ENCODE measurements around the gene ZNF83.
"Not testable (repeated sequence)": the region's sequence is repeated elsewhere in the genome, so short reads cannot be mapped to it uniquely, and the experiment has no call there.

Gene ZNF83

GRCh38 chr19:52638601-52639000 lies 446 bp upstream of the ZNF83 start:
- no peak for DNase-seq

GRCh38 chr19:52635786-52636570 lies 2.2 kb downstream of the ZNF83 start:
- no peak for DNase-seq

- DNase-seq: not testable (repeated sequence)
Measured at GRCh38 chr19:52627441-52627840, 10.7 kb downstream of the ZNF83 start.

GRCh38 chr19:52626915-52627314 lies 11.2 kb downstream of the ZNF83 start:
- no peak for DNase-seq

- no peak for DNase-seq
Measured at GRCh38 chr19:52622261-52622660, 15.9 kb downstream of the ZNF83 start.

- no peak for DNase-seq
Measured at GRCh38 chr19:52621376-52621775, 16.8 kb downstream of the ZNF83 start.

- DNase-seq: no peak
Measured at GRCh38 chr19:52613299-52613906, 24.8 kb downstream of the ZNF83 start.

- no peak for DNase-seq
Measured at GRCh38 chr19:52603558-52604207, 34.5 kb downstream of the ZNF83 start.

- DNase-seq: no peak
Measured at GRCh38 chr19:52602941-52603340, 35.2 kb downstream of the ZNF83 start.

- not testable (repeated sequence) for DNase-seq
Measured at GRCh38 chr19:52601974-52602366, 36.2 kb downstream of the ZNF83 start.

GRCh38 chr19:52601025-52601973 lies 36.9 kb downstream of the ZNF83 start:
- peak; percentile 92 for DNase-seq

GRCh38 chr19:52600639-52601024 lies 37.5 kb downstream of the ZNF83 start:
- no peak for DNase-seq

GRCh38 chr19:52599241-52599640 lies 38.9 kb downstream of the ZNF83 start:
- DNase-seq: no peak

GRCh38 chr19:52593441-52593840 lies 44.7 kb downstream of the ZNF83 start:
- not testable (repeated sequence) for DNase-seq

- no peak for DNase-seq
Measured at GRCh38 chr19:52592301-52592700, 45.9 kb downstream of the ZNF83 start.

- DNase-seq: no peak
Measured at GRCh38 chr19:52590728-52591127, 47.4 kb downstream of the ZNF83 start.

GRCh38 chr19:52585604-52586003 lies 52.6 kb downstream of the ZNF83 start:
- no peak for DNase-seq

- no peak for DNase-seq
Measured at GRCh38 chr19:52584736-52585440, 53.3 kb downstream of the ZNF83 start.

GRCh38 chr19:52570000-52570861 lies 67.9 kb downstream of the ZNF83 start, which contains the start of gene ZNF701:
Gene ZNF701 (plus strand): TSS chr19:52570287. CDS start chr19:52574148, 3,861 bp downstream.
- peak; percentile 88 for DNase-seq

GRCh38 chr19:52569638-52569999 lies 68.5 kb downstream of the ZNF83 start:
- not testable (repeated sequence) for DNase-seq

- DNase-seq: no peak
Measured at GRCh38 chr19:52567921-52568320, 70.2 kb downstream of the ZNF83 start.

Measured in stimulated activated naive CD4-positive, alpha-beta T cell treated with Interleukin-2 at 50 U/mL for 16 hours (primary cell).